GM03348 (cell line): ENCODE results near the gene CWC27.
"Not testable (repeated sequence)": the region's sequence is repeated elsewhere in the genome, so short reads cannot be mapped to it uniquely, and the experiment has no call there.

Source experiments
- DNase-seq: peaks from one replicate; pipeline ENCODE4 v3.0.0; 2012; ENCODE audit warnings: low spot score

Gene CWC27

DNA sequence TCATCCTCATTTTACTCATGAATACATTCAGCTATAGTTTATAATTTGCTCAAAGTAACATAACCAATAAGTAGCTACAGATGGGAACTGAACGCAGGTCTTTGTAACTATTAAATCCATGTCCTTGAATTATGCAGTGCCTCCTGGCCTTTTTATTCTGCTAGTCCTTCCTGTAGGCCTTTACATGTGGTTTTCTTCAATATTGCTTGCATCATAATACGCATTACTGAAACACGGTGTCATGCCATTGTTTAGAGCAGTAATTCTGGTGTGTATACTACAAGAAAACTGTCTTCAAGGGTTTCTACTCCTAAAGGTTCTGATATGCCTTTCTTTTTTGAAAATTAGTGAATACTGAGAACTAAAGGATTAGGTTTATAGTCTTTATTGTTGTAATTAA is 20.7 kb downstream of the CWC27 start:
- no peak for DNase-seq

DNA sequence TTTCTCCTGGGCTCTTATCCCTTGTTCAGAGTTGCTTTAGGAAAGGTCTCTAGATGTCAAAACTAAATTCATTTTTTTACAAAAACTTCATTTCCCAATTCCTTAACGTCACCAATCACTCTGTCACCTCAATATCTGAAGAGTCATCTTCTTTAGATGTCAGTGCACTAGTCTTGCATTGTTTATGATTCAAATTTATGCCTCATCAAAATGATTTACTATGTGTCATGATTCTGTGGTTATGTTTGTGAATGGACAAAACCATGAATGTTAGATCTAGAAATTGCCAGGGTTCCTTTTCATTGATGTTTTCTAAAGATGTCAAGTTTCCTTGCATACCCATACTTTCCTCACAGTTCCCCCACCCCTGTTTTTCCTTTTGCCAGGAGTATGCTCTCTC is 21.5 kb downstream of the CWC27 start:
- no peak for DNase-seq

DNA sequence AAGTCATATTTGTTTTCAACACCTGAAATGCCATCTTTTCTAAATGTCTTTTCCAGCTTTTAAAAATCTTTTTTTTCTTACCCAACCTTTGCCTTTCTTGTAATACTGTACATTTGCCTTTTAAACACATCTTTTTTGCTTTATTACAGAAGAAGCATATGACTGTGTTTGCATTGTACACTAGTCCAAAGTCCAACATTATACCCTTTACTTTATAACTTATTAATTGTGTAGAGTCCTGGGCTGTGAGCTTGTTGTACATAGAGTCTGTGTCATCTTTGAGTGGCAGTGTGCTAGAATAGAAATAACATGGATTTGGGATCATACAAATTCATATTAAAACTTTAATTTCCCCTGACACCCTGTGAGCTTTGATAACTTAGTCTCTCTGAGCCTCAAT is 23.7 kb downstream of the CWC27 start:
- DNase-seq = no peak

DNA sequence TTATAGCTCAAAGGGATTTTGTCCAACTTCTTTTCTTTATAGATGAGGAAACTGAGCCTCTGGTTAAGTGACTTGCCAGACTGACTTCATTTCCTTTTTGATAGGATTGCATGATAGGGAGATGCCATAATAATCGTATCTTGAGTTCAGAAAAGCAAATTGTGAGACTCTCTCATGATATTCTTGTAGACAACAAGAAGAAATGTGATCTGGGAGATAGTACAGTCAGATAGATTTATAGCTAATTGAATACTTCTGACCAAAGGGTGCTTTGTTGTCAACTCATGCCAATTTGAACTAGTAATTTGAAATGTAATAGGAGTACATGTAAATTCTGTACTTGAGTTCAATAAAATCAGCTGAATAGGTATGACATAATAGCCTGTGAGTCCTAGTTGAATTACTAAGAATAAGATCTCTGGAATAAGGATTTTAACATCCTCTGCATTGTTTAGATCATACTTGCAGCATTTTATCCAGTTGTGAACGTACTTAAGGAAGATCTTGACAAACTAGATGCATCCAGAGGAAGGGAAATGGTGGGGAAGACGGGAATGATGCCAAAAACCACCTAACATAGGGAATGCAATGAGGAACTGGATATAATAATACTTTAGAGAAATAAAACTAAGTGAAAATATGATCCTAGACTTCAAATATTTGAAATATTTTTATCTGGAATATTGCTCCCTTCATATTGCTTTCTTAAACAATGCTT is 25.5 kb downstream of the CWC27 start:
- DNase-seq = no peak

DNA sequence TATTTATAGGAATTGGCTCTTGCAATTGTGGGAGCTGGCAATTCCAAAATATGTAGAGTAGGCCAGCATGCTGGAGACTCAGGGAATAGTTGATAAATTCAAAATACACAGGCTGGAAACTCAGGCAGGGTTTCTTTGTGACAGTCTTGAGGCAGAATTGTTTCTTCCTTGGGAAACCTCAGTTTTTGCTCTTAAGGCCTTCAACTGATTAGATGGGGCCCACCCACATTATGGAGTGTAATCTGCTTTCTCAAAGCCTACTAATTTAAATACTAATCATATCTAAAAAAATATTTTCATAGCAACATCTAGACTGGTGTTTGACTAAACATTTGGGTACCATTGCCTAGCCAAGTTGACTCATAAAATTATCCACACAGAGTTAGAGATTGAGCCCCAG is 27.6 kb downstream of the CWC27 start:
- no peak for DNase-seq

DNA sequence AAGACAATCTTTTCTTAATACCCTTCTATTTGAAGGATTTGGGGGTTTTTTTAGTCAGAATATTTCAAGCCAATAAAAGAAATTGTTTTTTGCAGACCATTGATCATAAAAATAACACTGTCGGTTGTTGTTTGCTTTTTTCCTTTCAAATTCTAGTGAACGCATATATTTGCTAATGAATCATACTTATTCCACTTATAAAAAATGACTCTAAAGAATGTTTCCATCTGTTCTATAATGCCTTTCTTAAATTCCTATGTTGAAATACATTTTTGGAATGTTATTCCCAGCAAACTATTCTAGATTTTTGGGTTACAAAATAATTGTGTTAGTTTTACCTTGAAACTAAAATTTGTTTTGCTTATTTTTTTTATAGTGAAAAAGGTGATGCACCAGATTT is 32.2 kb downstream of the CWC27 start:
- no peak for DNase-seq

DNA sequence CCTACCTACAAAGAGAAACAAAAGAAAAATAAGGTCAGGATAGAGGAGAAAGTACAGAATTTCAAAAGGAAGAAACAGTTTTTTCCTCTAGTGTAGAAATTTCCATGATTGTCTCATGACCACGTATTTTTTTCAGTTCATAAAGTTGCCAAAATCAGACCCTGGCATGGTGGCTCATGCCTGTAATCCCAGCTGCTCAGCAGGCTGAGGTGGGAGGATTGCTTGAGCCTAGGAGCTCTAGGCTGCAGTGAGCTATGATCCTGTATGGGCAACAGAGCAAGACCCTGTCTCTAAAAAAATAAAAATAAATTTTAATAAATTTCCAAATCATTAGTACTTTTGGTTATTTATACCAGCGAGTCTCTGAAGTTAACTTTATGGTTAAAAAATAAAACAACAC is 37.8 kb downstream of the CWC27 start:
- no peak for DNase-seq

DNA sequence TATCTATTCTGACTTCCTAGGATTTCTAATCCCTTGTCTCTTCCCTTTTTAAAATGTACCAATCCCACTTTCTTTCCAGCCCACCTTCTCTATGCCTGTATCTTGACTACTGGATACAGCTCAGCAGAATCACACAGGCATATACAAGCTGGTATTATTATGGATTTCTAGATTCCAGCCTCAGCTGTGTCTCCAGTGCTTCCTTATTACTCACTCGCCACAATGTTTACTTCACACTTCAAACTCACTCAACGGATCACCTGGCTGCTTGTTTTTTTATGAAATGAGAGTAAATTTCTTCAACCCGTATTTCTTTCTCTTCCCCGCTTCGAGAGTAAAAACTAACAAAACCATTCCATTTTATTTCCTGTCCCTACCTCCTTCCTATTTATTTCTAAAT is 38.8 kb downstream of the CWC27 start:
- DNase-seq = no peak

DNA sequence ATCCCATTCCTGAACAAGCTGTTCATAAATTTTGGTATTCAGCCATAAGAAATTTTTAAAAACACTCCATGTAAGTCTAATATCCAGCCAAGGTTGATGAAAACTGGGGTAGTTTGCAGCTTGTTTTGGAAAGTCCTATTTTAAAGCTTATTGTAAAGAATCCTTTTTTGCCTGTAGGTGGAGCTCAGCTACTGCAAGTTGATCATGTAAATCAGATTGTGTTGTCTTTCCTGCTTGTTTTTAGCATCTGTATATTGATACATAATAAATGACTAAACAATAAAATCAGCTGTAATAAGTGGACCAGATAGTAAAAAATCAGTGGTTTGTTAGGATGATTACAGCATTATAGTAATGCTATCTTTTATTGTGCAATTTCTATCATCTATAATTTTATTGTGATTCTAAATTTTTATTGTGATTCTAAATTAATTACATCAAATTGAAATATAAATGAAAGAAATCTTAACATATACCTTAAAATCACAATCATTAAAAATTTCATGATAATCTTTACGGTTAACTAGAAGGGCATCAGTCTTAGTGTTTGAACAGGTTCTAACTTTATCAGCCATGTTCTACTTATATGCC is 42.4 kb downstream of the CWC27 start:
- peak; percentile 47 for DNase-seq

DNA sequence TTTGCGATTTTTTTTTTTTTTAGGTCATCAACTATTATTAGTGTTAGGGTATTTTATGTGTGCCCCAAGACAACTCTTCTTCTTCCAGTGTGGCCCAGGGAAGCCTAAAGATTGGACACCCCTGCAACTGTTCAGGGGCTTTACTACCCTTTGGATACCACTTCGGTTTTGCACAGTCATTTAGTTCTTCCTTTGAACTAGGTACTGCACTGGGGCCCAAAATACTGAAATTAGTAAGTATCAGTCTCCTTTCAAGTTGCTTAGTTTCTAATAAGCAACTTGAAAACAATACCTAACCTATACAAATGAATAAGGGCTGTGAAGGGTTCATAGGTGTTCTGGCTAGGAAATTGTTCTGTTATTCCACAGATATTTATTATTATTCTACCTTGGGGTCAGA is 45.3 kb downstream of the CWC27 start:
- no peak for DNase-seq

DNA sequence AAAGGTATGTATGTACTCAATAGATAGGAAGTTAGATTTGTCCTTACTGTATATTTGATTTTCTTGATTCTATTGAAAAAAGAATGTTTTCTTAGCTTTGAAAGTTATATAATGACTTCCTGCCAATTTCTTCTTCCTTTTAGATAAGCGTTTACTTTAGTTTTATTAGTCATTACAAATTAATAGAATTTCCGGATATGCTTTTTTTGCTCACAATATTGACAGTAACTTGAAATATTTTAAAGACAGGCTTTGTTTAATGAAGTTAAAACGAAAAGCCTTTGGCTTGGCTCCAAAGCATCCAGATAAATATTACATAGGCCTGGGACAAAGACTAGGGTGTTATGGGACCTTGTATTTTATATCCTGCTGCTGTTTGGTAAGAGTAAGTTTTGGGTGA is 49.5 kb downstream of the CWC27 start:
- no peak for DNase-seq

DNA sequence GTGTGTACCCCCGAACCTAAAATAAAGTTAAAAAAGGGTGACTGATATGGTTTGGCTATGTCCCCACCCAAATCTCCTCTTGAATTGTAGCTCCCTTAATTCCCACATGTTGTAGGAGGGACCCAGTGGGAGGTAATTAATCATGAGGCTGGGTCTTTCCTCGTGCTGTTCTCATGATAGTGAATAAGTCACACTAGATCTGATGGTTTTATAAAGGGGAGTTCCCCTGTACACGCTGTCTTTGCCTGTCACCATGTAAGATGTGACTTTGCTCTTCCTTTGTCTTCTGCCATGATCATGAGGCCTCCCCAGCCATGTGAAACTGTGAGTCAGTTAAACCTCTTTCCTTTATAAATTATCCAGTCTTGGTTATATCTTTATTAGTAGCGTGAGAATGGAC is 50.6 kb downstream of the CWC27 start:
- not testable (repeated sequence) for DNase-seq

DNA sequence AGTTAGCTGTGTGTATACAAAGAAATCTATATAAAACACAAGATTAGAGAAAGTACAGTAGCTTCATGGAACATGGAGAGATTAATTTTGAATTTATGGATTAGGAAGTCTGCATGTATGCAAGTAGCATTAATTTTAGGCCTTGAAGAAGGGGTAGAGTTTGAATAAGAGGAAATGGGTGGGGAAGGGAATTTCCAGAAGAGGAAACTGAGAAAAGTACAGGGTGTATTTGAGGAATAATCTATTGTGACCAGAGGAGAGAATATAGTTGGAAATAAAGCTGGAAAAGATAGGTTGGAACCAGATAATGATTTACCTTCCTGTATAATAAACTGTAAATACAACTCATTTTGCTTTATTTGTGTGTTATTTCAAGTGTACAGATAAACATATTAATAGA is 53.6 kb downstream of the CWC27 start:
- DNase-seq = no peak

DNA sequence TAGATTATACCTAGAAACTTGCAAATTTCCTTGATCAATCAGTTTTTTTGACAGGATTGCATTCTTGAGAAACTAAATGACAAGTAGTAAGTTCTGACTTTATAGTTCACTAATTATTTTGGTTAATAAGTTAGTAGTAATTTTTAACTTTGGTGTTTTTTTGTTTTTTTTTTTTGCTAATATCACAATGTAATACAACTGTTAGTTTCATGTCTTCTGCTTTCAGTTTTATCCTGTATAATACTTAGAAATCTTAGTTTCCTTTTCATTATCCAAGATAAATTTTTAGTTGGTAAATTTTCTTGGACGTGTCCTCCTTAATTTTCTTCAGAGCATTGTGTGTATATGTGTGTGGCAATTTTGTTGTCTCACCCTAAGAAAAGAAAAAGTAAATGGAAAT is 57.8 kb downstream of the CWC27 start:
- DNase-seq = no peak

DNA sequence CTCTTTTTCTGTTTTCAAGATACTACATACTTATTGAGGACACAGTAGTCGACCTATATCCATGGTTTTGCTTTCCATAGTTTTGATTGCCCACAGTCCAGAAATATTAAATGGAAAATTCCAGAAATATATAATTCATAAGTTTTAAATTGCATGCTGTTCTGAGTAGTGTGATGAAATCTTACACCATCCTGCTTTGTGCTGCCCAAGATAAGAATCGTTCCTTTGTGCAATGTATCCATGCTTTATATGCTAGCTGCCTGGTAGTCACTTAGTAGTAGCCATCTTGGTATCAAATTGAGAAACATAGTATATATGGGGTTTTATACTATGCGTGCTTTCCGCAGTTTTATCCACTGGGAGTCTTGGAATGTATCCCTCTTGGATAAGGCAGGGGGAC is 59.0 kb downstream of the CWC27 start:
- DNase-seq = no peak

DNA sequence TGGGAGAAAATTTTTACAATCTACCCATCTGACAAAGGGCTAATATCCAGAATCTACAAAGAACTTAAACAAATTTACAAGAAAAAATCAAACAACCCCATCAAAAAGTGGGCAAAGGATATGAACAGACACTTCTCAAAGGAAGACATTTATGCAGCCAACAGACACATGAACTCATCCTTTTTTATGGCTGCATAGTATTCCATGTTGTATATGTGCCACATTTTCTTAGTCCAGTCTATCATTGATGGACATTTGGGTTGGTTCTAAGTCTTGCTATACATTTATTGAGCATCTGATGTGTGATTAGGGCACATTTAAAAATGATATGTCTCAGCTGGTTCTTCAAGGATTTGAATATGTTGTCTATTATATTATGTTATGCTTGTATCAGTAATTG is 61.9 kb downstream of the CWC27 start:
- DNase-seq = not testable (repeated sequence)

DNA sequence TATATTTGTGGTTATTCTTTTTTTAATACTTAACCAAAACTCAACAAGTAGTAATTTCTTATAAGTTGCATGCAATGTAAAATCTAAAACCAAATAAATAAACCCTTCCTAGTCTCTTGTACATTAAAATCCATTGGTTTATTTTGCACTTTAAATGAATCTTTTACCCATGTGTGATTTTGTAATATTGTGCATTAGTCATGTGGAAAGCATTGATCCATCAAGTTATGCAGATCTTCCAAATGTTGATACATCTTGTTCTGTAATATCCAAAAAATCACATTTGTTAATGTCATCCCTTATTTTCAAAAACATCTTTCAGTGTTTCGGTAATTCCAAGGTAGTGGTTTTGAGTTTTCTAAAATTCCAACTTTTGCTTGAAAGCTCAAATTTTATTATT is 63.3 kb downstream of the CWC27 start:
- no peak for DNase-seq

DNA sequence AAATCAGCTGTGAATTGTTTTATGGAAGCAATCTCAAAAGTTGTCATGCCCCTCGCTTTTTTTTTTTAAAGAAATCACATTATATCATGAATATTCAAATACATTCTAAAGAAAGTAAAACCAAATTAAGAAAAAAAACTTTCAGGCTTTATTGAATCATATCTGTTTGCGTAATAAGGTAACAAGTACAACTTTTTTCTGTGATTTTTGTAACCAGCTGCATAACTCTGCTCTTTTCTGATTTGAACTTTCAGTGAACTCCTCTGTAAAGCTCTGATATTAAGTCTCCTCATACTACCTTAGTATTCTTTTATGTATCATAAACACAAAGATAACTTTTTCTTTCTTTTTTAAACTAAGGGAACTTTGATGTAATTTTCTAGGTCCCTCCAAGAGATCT is 65.3 kb downstream of the CWC27 start:
- no peak for DNase-seq

DNA sequence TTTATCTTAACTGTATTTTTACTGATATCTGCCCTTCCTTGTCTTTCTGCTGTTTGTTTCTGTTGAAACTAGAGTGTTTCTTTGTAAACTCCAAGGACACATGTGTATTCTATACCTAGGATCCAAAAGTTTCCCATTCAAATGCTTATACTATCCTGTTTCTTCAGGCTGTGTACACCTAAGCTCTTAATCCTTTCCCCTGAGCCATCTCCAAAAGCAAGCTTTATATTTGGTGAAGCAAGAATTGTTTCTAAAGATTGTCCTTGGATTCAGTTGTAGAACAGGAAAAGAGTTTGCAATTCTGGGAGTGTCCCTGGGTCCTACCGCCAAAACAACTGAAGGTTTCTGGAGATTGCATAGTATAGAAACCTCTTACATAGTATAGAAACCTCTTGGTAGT is 65.9 kb downstream of the CWC27 start:
- DNase-seq = no peak

DNA sequence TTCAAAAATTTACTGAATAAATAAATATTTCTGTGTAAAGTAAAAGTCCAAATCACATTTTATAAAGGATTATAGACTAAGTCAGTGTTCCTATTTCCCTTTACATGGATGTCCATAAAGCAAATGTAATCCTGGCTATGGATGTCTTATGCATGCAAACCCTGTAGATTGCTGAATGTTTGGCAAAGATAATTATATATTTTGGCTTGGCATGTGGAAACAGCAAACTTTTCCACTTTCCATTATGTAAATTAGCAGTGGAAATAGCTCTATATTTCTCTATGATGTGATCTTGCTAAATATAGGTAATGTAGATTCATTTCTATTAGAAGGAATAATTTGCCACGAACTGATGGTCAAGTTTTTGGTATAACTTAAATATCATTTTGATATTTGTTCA is 66.5 kb downstream of the CWC27 start:
- DNase-seq = no peak

DNA sequence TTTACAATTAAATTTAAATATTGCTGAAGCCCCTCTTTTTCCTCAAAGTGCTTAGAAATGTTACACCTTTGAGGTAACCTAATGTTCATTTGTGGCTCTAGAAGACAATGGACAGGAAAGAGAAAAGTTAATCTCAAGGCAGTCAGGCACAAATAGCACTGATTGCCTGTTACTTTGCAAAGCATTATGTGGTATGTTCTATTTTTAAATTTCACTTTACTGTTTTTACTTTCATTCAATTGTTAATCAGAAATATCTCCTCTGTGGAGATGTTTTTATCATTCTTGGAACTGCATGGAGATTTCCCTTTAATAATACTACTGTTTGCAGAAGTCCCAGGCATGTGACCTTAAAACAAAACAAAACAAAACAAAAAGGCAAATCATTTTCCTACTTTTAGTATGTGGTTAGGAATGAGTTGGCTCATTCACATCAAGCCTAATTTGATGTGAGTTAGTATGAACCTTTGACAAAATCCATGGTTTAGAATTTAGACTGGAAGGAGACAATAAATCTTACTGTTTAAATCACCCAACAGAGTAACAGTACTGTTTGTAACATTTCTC is 67.5 kb downstream of the CWC27 start:
- no peak for DNase-seq

DNA sequence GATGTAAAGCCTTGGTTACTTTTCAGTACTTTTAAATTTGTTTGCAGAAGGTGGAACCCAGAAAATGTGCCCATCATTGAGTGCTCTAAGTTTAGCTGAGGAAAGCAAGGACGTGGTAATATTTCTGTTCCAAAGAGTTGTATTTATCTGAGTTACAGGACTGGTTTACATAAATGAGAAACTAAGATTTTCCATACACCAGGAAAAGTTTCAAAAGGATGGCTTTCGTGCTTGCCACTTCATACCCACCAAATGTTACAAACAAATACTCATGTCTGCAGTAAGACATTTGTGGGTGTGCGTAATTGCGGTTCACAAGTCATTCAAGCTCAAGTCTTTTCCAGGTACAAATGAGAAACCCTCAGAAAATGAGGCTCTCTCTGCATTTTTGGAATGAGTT is 68.1 kb downstream of the CWC27 start:
- no peak for DNase-seq

DNA sequence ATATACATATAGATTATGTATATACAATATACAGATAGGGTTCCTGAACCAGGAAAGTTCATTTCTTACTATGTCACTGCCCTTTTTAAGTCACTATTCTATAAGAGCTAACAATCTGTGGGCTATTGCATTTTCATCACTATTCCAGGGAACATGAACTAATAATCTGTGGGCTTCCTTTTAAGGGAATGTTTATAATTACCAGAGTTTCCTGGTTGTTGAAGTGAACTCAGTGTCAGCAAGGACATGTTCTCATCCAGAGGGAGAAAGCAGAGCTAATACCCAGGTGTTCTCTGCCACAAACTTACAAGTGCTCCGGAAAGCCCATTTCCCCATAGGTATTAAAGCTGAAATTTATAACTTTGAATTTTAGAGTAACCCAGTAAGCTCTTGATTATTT is 69.6 kb downstream of the CWC27 start:
- peak; percentile 3 for DNase-seq

DNA sequence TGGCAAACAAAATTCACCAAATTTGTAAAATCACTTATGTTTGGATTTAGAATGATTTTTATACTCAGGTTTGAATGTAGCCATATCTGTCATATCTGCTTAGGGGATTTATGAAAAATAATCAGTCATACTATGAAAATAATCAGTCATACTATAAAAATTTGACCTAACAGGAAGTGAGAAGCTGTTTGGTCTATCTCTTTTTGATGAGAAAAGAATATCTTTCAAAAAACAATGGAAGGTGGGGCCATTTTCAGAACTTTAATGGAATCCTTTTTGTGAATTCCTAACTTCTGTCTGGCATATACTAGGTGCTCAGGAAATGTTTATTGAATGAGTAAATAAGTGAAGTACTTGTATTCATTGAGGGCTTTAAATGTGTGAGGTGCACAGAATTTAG is 70.1 kb downstream of the CWC27 start:
- no peak for DNase-seq
